AG04449 (cell line): ENCODE results near the gene ASIC3.

ENCODE experiments used
- CTCF ChIA-PET: fragments of 350-600 bp; formaldehyde crosslinking; extraction: SDS; loops from one replicate; lab custom pipeline; 2021; ENCODE audit warnings: antibody characterized with exemption; lab: Yijun Ruan, JAX
- POLR2A ChIA-PET: fragments of 400-600, 350-600 bp; formaldehyde crosslinking; extraction: SDS; loops from one replicate; lab custom pipeline; 2020; ENCODE audit warnings: antibody characterized with exemption, inconsistent platforms; lab: Yijun Ruan, JAX
- DNase-seq: peaks from one replicate; pipeline ENCODE4 v3.0.0-alpha.2; 2010; ENCODE audit warnings: low read depth, low spot score
- H3K4me3 ChIP-seq: 2 replicates; pipeline ENCODE4 v1.5.1; 2011; ENCODE audit warnings: low read depth, mild to moderate bottlenecking, control low read depth, low read length
- CTCF ChIP-seq: IDR thresholded peaks from one replicate; pipeline ENCODE4 v1.5.1; 2011; ENCODE audit warnings: mild to moderate bottlenecking, moderate library complexity, low read length, control low read depth, inconsistent platforms; ENCODE audit not compliant: insufficient read depth; ENCODE audit errors: missing control alignments

ASIC3 gene

GRCh38 chr7:151091431-151091830 is 43.1 kb downstream of the ASIC3 start:
- no peak overlapping the region for H3K4me3 ChIP-seq
- DNase-seq = no peak
- CTCF ChIA-PET = interaction anchor here (0.7 to 19.2 kb wide), 6 partner anchors 9 to 78 kb away, joined by 3 to 347 read pairs (median 4); partner anchors contain the start of gene FASTK
- POLR2A ChIA-PET = no interaction called here
- peak; percentile 57 for TF ChIP-seq CTCF

- DNase-seq = no peak
- TF ChIP-seq CTCF = no peak
- ChIA-PET POLR2A (no interaction called here), CTCF (interaction anchor here (1.0 to 19.2 kb wide), 3 partner anchors 18 to 108 kb away, joined by 3 to 347 read pairs (median 3); no protein-coding TSS in a partner anchor)
- H3K4me3 ChIP-seq = no peak overlapping the region
These were observed 43.7 kb downstream of the ASIC3 start for GRCh38 chr7:151091988-151092387.

GRCh38 chr7:151093748-151094147 is 45.4 kb downstream of the ASIC3 start:
- no peak for DNase-seq
- TF ChIP-seq CTCF = no peak
- CTCF ChIA-PET = interaction anchor here (1.0 to 19.2 kb wide), 3 partner anchors 9 to 30 kb away, joined by 3 to 347 read pairs (median 6); no protein-coding TSS in a partner anchor
- POLR2A ChIA-PET = interaction anchor here (0.6 kb wide), 1 partner anchor 92 kb away, joined by 3 read pairs; no protein-coding TSS in a partner anchor
- H3K4me3 ChIP-seq = no peak overlapping the region

DNA sequence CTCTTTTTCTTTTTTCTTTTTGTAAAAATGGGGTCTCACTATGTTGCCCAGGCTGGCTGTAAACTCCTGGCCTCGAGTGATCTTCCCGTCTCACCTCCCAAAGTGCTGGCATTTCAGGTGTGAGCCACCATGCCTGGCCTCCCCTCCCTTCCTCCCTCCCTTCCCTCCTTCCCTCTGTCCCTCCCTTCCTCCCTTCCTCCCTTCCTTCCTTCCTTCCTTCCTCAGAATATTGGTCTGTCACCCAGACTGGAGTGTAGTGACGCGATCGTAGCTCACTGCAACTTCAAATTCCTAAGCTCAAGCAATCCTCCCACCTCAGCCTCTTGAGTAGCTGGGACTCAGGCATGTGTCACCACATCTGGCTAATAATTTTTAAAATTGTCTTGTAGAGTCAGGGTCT is 46.3 kb downstream of the ASIC3 start:
- CTCF ChIA-PET = interaction anchor here (1.2 to 19.2 kb wide), 2 partner anchors 15 to 29 kb away, joined by 6 to 347 read pairs; no protein-coding TSS in a partner anchor
- POLR2A ChIA-PET = interaction anchor here (0.6 kb wide), 1 partner anchor 44 kb away, joined by 3 read pairs; no protein-coding TSS in a partner anchor
- TF ChIP-seq CTCF = no peak

DNA sequence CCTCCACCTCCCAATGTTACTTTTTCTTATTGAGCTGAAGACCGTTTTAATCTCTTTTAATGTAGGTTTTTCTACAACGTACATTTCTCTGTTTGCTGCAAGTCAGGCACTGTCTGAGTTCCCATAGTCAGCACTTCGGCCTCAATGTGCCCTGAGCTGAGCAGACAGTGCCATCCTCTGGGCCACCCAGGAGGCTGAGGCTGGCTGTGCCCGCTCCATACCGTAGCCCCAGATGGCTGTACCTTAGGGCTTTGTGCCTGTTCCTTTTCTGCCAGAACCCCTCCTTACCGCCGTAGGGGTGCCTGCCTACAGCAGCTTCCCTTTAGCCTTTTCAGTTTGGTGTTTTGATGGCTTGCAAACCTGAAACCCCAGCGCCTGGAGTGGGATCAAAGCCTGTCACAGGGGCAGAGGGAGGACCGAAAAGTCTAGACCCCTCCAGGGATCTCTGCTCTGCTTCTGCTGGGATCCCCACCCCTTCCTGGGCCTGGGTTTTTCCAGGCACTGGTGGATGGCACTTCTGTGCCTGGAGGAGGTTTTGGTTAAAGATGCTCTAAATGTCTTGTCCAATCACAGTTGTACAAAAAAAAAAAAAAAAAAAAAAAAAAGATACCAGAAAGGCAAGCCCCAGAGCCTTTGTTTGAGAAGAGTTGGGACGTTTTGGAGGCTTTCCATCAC is 46.9 kb downstream of the ASIC3 start:
- TF ChIP-seq CTCF = no peak
- DNase-seq = no peak
- CTCF ChIA-PET = interaction anchor here (19.2 kb wide), 1 partner anchor 15 kb away, joined by 347 read pairs; no protein-coding TSS in a partner anchor
- H3K4me3 ChIP-seq = no peak overlapping the region
- POLR2A ChIA-PET = interaction anchor here (0.6 kb wide), 1 partner anchor 18 kb away, joined by 3 read pairs; no protein-coding TSS in a partner anchor

More for the DNA sequence above, 46.3 kb downstream of the ASIC3 start:
- no peak for DNase-seq
- no peak overlapping the region for H3K4me3 ChIP-seq
